ENCODE data around the gene LMX1A.

The LMX1A gene

GRCh38 chr1:165375623-165376022 lies 19.1 kb upstream of the LMX1A start:
- H4K8ac ChIP-seq (ENCODE audit: low read depth, low read length) = no peak overlapping the region
- no peak overlapping the region for H2BK15ac ChIP-seq (ENCODE audit: low read length)
- H3K9me3 ChIP-seq (replicated peaks in 1 of 2; ENCODE audit: control insufficient read depth in 2 of 2, insufficient read depth in 1 of 2, low read depth in 1 of 2, low read length in 2 of 2) = no peaks in the 10 kb centered on the region
- H3K79me1 ChIP-seq (ENCODE audit: low read depth, low read length) = no peaks in the 10 kb centered on the region
- H3K18ac ChIP-seq (ENCODE audit: low read length) = peak overlapping the region; percentile 83
- H3K4ac ChIP-seq (ENCODE audit: low read length) = no peak overlapping the region
- no peaks in the 10 kb centered on the region for H3K36me3 ChIP-seq (replicated peaks in 1 of 2; ENCODE audit: control insufficient read depth in 2 of 2, insufficient read depth in 2 of 2, low read length in 2 of 2)
- no peak overlapping the region for H2BK12ac ChIP-seq (ENCODE audit: low read length)
- H3K23ac ChIP-seq (ENCODE audit: low read depth, low read length, poor library complexity) = no peak overlapping the region
- H3K27me3 ChIP-seq (ENCODE audit: control insufficient read depth in 3 of 3, insufficient read depth in 3 of 3, low read depth in 1 of 3, low read length in 3 of 3) = peaks cover 0 to 43% (median 18%) of the 10 kb centered on the region in 3 experiments
- peak overlapping the region; percentile 75 for H3K4me2 ChIP-seq (ENCODE audit: insufficient read depth, low read length, poor library complexity, severe bottlenecking)
- H3K9ac ChIP-seq (ENCODE audit: low read depth, low read length, poor library complexity) = no peak overlapping the region
- peak overlapping the region in 1 of 2 donors; percentile 11 for H3K4me3 ChIP-seq (ENCODE audit: low read length in 2 of 2)
- peak overlapping the region; percentile 79 for H2AFZ ChIP-seq (ENCODE audit: low read length)
- no peak for DNase-seq (ENCODE audit: low spot score)
- no peak overlapping the region for H3K27ac ChIP-seq (replicated peaks; ENCODE audit: low read length)
- no peak overlapping the region for H2AK5ac ChIP-seq (ENCODE audit: low read depth, low read length)
- H2BK120ac ChIP-seq (ENCODE audit: low read depth, low read length) = no peak overlapping the region
- no peak overlapping the region for H2BK5ac ChIP-seq (ENCODE audit: low read length)
- no CpG with 5 or more reads among the region's 7 CpGs for WGBS, 2 donors (ENCODE audit: extremely low coverage in 2 of 2, insufficient read length in 2 of 2, insufficient replicate concordance in 1 of 2)
- H3K4me1 ChIP-seq (ENCODE audit: control insufficient read depth in 2 of 2, insufficient read depth in 1 of 2, low read depth in 1 of 2, low read length in 2 of 2) = peaks cover 2 to 4% of the 10 kb centered on the region in 2 donors
- no peak overlapping the region for H3K14ac ChIP-seq (ENCODE audit: low read length)
- H4K91ac ChIP-seq (ENCODE audit: low read depth, low read length, poor library complexity) = no peak overlapping the region

- H3K18ac ChIP-seq (ENCODE audit: low read length) = no peak overlapping the region
- no peak overlapping the region for H3K27ac ChIP-seq (replicated peaks; ENCODE audit: low read length)
- no peaks in the 10 kb centered on the region for H3K36me3 ChIP-seq (replicated peaks in 1 of 2; ENCODE audit: control insufficient read depth in 2 of 2, insufficient read depth in 2 of 2, low read length in 2 of 2)
- no peak overlapping the region for H3K4me2 ChIP-seq (ENCODE audit: insufficient read depth, low read length, poor library complexity, severe bottlenecking)
- H3K14ac ChIP-seq (ENCODE audit: low read length) = no peak overlapping the region
- H3K9me3 ChIP-seq (replicated peaks in 1 of 2; ENCODE audit: control insufficient read depth in 2 of 2, insufficient read depth in 1 of 2, low read depth in 1 of 2, low read length in 2 of 2) = no peaks in the 10 kb centered on the region
- H3K4me1 ChIP-seq (ENCODE audit: control insufficient read depth in 2 of 2, insufficient read depth in 1 of 2, low read depth in 1 of 2, low read length in 2 of 2) = peaks cover 2 to 4% of the 10 kb centered on the region in 2 donors
- H3K27me3 ChIP-seq (ENCODE audit: control insufficient read depth in 3 of 3, insufficient read depth in 3 of 3, low read depth in 1 of 3, low read length in 3 of 3) = peaks cover 0 to 37% (median 14%) of the 10 kb centered on the region in 3 experiments
- no peak overlapping the region for H3K23ac ChIP-seq (ENCODE audit: low read depth, low read length, poor library complexity)
- H2BK5ac ChIP-seq (ENCODE audit: low read length) = no peak overlapping the region
- no peaks in the 10 kb centered on the region for H3K79me1 ChIP-seq (ENCODE audit: low read depth, low read length)
- H4K91ac ChIP-seq (ENCODE audit: low read depth, low read length, poor library complexity) = no peak overlapping the region
- no peak overlapping the region for H2BK12ac ChIP-seq (ENCODE audit: low read length)
- no peak overlapping the region for H4K8ac ChIP-seq (ENCODE audit: low read depth, low read length)
- no peak overlapping the region for H2BK15ac ChIP-seq (ENCODE audit: low read length)
- H3K9ac ChIP-seq (ENCODE audit: low read depth, low read length, poor library complexity) = no peak overlapping the region
- H2AK5ac ChIP-seq (ENCODE audit: low read depth, low read length) = no peak overlapping the region
- H3K4ac ChIP-seq (ENCODE audit: low read length) = no peak overlapping the region
- no peak overlapping the region for H3K4me3 ChIP-seq (ENCODE audit: low read length in 2 of 2)
- WGBS, 2 donors (ENCODE audit: extremely low coverage in 2 of 2, insufficient read length in 2 of 2, insufficient replicate concordance in 1 of 2) = no CpG with 5 or more reads among the region's 5 CpGs
- H2AFZ ChIP-seq (ENCODE audit: low read length) = no peak overlapping the region
- no peak overlapping the region for H2BK120ac ChIP-seq (ENCODE audit: low read depth, low read length)
- no peak for DNase-seq (ENCODE audit: low spot score)
Measured at GRCh38 chr1:165371588-165372225, 15.2 kb upstream of the LMX1A start.

GRCh38 chr1:165369255-165369848 lies 12.8 kb upstream of the LMX1A start:
- Histone ChIP-seq H3K9ac (ENCODE audit: low read depth, low read length, poor library complexity) (no peak overlapping the region), H3K79me1 (ENCODE audit: low read depth, low read length) (no peaks in the 10 kb centered on the region), H3K4me1 (ENCODE audit: control insufficient read depth in 2 of 2, insufficient read depth in 1 of 2, low read depth in 1 of 2, low read length in 2 of 2) (no peaks in the 10 kb centered on the region), H2BK12ac (ENCODE audit: low read length) (no peak overlapping the region), H3K9me3 (replicated peaks in 1 of 2; ENCODE audit: control insufficient read depth in 2 of 2, insufficient read depth in 1 of 2, low read depth in 1 of 2, low read length in 2 of 2) (no peaks in the 10 kb centered on the region), H3K4me3 (ENCODE audit: low read length in 2 of 2) (no peak overlapping the region), H2AK5ac (ENCODE audit: low read depth, low read length) (no peak overlapping the region), H3K23ac (ENCODE audit: low read depth, low read length, poor library complexity) (no peak overlapping the region), H3K4me2 (ENCODE audit: insufficient read depth, low read length, poor library complexity, severe bottlenecking) (no peak overlapping the region), H2BK15ac (ENCODE audit: low read length) (no peak overlapping the region), H3K18ac (ENCODE audit: low read length) (no peak overlapping the region), H3K36me3 (replicated peaks in 1 of 2; ENCODE audit: control insufficient read depth in 2 of 2, insufficient read depth in 2 of 2, low read length in 2 of 2) (no peaks in the 10 kb centered on the region), H2AFZ (ENCODE audit: low read length) (no peak overlapping the region), H4K91ac (ENCODE audit: low read depth, low read length, poor library complexity) (no peak overlapping the region), H4K8ac (ENCODE audit: low read depth, low read length) (no peak overlapping the region), H2BK120ac (ENCODE audit: low read depth, low read length) (no peak overlapping the region), H2BK5ac (ENCODE audit: low read length) (no peak overlapping the region), H3K27ac (replicated peaks; ENCODE audit: low read length) (no peak overlapping the region), H3K27me3 (ENCODE audit: control insufficient read depth in 3 of 3, insufficient read depth in 3 of 3, low read depth in 1 of 3, low read length in 3 of 3) (peaks cover 0 to 23% (median 1%) of the 10 kb centered on the region in 3 experiments), H3K14ac (ENCODE audit: low read length) (no peak overlapping the region), H3K4ac (ENCODE audit: low read length) (no peak overlapping the region)
- no peak for DNase-seq (ENCODE audit: low spot score)
- whole genome bisulfite sequencing, 2 donors (ENCODE audit: extremely low coverage in 2 of 2, insufficient read length in 2 of 2, insufficient replicate concordance in 1 of 2) = no CpG with 5 or more reads among the region's 9 CpGs

- no peak overlapping the region for H3K4ac ChIP-seq (ENCODE audit: low read length)
- no peak overlapping the region for H3K14ac ChIP-seq (ENCODE audit: low read length)
- no peaks in the 10 kb centered on the region for H3K36me3 ChIP-seq (replicated peaks in 1 of 2; ENCODE audit: control insufficient read depth in 2 of 2, insufficient read depth in 2 of 2, low read length in 2 of 2)
- no CpG with 5 or more reads among the region's 7 CpGs for WGBS, 2 donors (ENCODE audit: extremely low coverage in 2 of 2, insufficient read length in 2 of 2, insufficient replicate concordance in 1 of 2)
- no peaks in the 10 kb centered on the region for H3K4me1 ChIP-seq (ENCODE audit: control insufficient read depth in 2 of 2, insufficient read depth in 1 of 2, low read depth in 1 of 2, low read length in 2 of 2)
- no peak overlapping the region for H2AK5ac ChIP-seq (ENCODE audit: low read depth, low read length)
- no peak overlapping the region for H3K4me3 ChIP-seq (ENCODE audit: low read length in 2 of 2)
- no peak overlapping the region for H2BK120ac ChIP-seq (ENCODE audit: low read depth, low read length)
- no peak overlapping the region for H2AFZ ChIP-seq (ENCODE audit: low read length)
- no peak overlapping the region for H3K4me2 ChIP-seq (ENCODE audit: insufficient read depth, low read length, poor library complexity, severe bottlenecking)
- no peak overlapping the region for H3K9ac ChIP-seq (ENCODE audit: low read depth, low read length, poor library complexity)
- H4K91ac ChIP-seq (ENCODE audit: low read depth, low read length, poor library complexity) = no peak overlapping the region
- no peak overlapping the region for H3K27ac ChIP-seq (replicated peaks; ENCODE audit: low read length)
- no peaks in the 10 kb centered on the region for H3K79me1 ChIP-seq (ENCODE audit: low read depth, low read length)
- no peak for DNase-seq (ENCODE audit: low spot score)
- no peak overlapping the region for H3K23ac ChIP-seq (ENCODE audit: low read depth, low read length, poor library complexity)
- H3K18ac ChIP-seq (ENCODE audit: low read length) = no peak overlapping the region
- no peaks in the 10 kb centered on the region for H3K9me3 ChIP-seq (replicated peaks in 1 of 2; ENCODE audit: control insufficient read depth in 2 of 2, insufficient read depth in 1 of 2, low read depth in 1 of 2, low read length in 2 of 2)
- no peak overlapping the region for H2BK15ac ChIP-seq (ENCODE audit: low read length)
- H2BK5ac ChIP-seq (ENCODE audit: low read length) = no peak overlapping the region
- no peak overlapping the region for H4K8ac ChIP-seq (ENCODE audit: low read depth, low read length)
- peaks cover 0 to 12% (median 0%) of the 10 kb centered on the region in 3 experiments for H3K27me3 ChIP-seq (ENCODE audit: control insufficient read depth in 3 of 3, insufficient read depth in 3 of 3, low read depth in 1 of 3, low read length in 3 of 3)
- H2BK12ac ChIP-seq (ENCODE audit: low read length) = no peak overlapping the region
Measured at GRCh38 chr1:165367375-165367993, 11.0 kb upstream of the LMX1A start.

Data from neuronal stem cell (in vitro differentiated cells).